ENCODE results near the gene PHC2. TPM values are rescaled to one million over a fixed set of nuclear protein-coding genes. Genes with fewer than 3 reads are reported as not detected.

PHC2 gene
- total and polyA plus RNA-seq, 3 donors from 2014 or later: 121 to 178 (median 130) TPM

- intact Hi-C loops (cut with DNase I; ENCODE audit: low total_unique reads): no loop called here
- TF ChIP-seq, protein P1, sequence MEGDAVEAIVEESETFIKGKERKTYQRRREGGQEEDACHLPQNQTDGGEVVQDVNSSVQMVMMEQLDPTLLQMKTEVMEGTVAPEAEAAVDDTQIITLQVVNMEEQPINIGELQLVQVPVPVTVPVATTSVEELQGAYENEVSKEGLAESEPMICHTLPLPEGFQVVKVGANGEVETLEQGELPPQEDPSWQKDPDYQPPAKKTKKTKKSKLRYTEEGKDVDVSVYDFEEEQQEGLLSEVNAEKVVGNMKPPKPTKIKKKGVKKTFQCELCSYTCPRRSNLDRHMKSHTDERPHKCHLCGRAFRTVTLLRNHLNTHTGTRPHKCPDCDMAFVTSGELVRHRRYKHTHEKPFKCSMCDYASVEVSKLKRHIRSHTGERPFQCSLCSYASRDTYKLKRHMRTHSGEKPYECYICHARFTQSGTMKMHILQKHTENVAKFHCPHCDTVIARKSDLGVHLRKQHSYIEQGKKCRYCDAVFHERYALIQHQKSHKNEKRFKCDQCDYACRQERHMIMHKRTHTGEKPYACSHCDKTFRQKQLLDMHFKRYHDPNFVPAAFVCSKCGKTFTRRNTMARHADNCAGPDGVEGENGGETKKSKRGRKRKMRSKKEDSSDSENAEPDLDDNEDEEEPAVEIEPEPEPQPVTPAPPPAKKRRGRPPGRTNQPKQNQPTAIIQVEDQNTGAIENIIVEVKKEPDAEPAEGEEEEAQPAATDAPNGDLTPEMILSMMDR (IDR thresholded peaks at IDR 0.05): no peak
- no peak for TF ChIP-seq POLR2A (IDR thresholded peaks at IDR 0.05)
- 81 to 84% methylated on average over 4 of the region's 4 CpGs for WGBS, 2 donors
- no peak for DNase-seq
- H3K9me3 ChIP-seq: no peaks in the 10 kb centered on the region
- no peaks in the 10 kb centered on the region for H3K4me1 ChIP-seq
- H3K27me3 ChIP-seq: no peaks in the 10 kb centered on the region
- no peaks in the 10 kb centered on the region for H3K36me3 ChIP-seq (ENCODE audit: low read depth, missing control alignments)
- no peak overlapping the region for H3K4me3 ChIP-seq
- H3K27ac ChIP-seq: no peak overlapping the region
Observed at GRCh38 chr1:33424205-33424604, 6.7 kb downstream of the PHC2 start.

GRCh38 chr1:33420870-33421775, 9.8 kb downstream of the PHC2 start:
- H3K36me3 ChIP-seq (ENCODE audit: low read depth, missing control alignments): no peaks in the 10 kb centered on the region
- 81 to 84% methylated on average over 7 of the region's 7 CpGs for WGBS, 2 donors
- TF ChIP-seq, protein P1 (IDR thresholded peaks at IDR 0.05): no peak
- TF ChIP-seq POLR2A (IDR thresholded peaks at IDR 0.05): no peak
- H3K27ac ChIP-seq: no peak overlapping the region
- no peaks in the 10 kb centered on the region for H3K4me1 ChIP-seq
- DNase-seq: no peak
- no peak overlapping the region for H3K4me3 ChIP-seq
- intact Hi-C loops (cut with DNase I; ENCODE audit: low total_unique reads): no loop called here
- no peaks in the 10 kb centered on the region for H3K27me3 ChIP-seq
- no peaks in the 10 kb centered on the region for H3K9me3 ChIP-seq

DNA sequence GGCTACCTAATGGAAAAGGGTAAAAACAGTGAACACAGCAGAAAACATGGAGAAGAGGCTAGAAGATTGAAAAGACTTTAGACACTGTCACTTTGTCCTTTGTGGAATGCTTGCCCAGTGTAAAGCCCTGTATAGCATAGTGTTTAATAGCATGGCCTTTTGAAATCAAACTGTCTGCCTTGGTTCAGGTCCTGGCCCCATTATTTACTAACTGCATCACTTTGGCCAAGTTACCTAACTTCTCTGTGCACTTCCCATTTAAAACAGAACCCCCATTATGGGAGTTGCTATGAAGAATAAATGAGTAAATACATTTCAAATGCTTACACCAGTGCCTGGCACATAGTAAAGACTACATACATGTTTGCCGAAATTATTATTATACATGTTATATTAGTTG, 12.1 kb downstream of the PHC2 start:
- Histone ChIP-seq H3K27me3 (no peaks in the 10 kb centered on the region), H3K4me1 (no peaks in the 10 kb centered on the region), H3K4me3 (no peak overlapping the region), H3K27ac (no peak overlapping the region), H3K36me3 (ENCODE audit: low read depth, missing control alignments) (no peaks in the 10 kb centered on the region), H3K9me3 (no peaks in the 10 kb centered on the region)
- intact Hi-C loops (cut with DNase I; ENCODE audit: low total_unique reads): no loop called here
- no peak for DNase-seq
- 97 to 98% methylated on average over 1 of the region's 1 CpG for WGBS, 2 donors
- TF ChIP-seq, protein P1 (IDR thresholded peaks at IDR 0.05): no peak
- no peak for TF ChIP-seq POLR2A (IDR thresholded peaks at IDR 0.05)

DNA sequence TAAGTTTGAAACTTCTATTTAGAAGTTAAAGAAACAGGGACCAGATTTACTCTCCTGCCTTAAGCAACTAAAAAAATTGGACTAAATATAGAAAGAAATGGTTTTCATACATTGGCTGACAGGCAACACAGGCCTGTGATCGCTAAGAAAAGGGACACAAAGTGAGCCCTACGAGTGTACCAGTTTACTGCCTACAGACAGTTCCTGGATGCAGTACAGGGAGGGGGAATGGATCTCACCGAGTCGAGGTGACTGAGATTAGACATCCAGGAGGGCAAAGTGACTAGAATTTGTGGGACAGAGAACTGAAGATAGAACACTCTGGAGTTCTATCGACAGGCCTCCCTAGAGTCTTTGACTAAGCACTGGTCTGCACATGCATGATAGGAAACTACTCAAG, 16.0 kb downstream of the PHC2 start:
- Histone ChIP-seq H3K9me3 (no peaks in the 10 kb centered on the region), H3K4me3 (no peak overlapping the region), H3K27me3 (no peaks in the 10 kb centered on the region), H3K36me3 (ENCODE audit: low read depth, missing control alignments) (no peaks in the 10 kb centered on the region), H3K27ac (no peak overlapping the region), H3K4me1 (no peaks in the 10 kb centered on the region)
- intact Hi-C loops (cut with DNase I; ENCODE audit: low total_unique reads): no loop called here
- no peak for TF ChIP-seq POLR2A (IDR thresholded peaks at IDR 0.05)
- TF ChIP-seq, protein P1 (IDR thresholded peaks at IDR 0.05): no peak
- 84 to 86% methylated on average over 5 of the region's 5 CpGs for WGBS, 2 donors
- DNase-seq: no peak
